ENCODE results near the gene FHL5. TPM values are rescaled to one million over a fixed set of nuclear protein-coding genes. Genes with fewer than 3 reads are reported as not detected.

FHL5 gene
- total and polyA plus RNA-seq, 2 donors (not counting 3 experiments of a cell fraction or from before 2014, with no cell fraction given): not detected

- TF ChIP-seq, protein P1, sequence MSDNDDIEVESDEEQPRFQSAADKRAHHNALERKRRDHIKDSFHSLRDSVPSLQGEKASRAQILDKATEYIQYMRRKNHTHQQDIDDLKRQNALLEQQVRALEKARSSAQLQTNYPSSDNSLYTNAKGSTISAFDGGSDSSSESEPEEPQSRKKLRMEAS (IDR thresholded peaks at IDR 0.05; ENCODE audit: insufficient read depth, insufficient read length): no peak
- TF ChIP-seq JUN (IDR thresholded peaks at IDR 0.05; ENCODE audit: borderline replicate concordance, insufficient read depth, insufficient read length, low read depth) (no peak), POLR2A (IDR thresholded peaks at IDR 0.05; ENCODE audit: low read depth, low read length) (no peak), FOS (IDR thresholded peaks at IDR 0.05; ENCODE audit: borderline replicate concordance, insufficient read depth, low read length) (no peak), CTCF (IDR thresholded peaks at IDR 0.05; ENCODE audit: extremely low read depth in 1 of 2, insufficient read depth in 1 of 2, low read depth in 1 of 2, low read length in 2 of 2) (no peak), EZH2 (IDR thresholded peaks at IDR 0.05; ENCODE audit: borderline replicate concordance, low read depth, low read length, severe bottlenecking) (no peak), GATA2 (IDR thresholded peaks at IDR 0.05; ENCODE audit: insufficient read depth, insufficient read length, low read depth, low read length) (no peak), POLR2AphosphoS5 (IDR thresholded peaks at IDR 0.05; ENCODE audit: insufficient read depth, low read depth, low read length) (no peak)
- BruUV-seq (replicated peaks): no TSS peak
- Histone ChIP-seq H3K4me1 (ENCODE audit: control insufficient read depth, extremely low read depth, insufficient read depth, low read length) (no peaks in the 10 kb centered on the region), H3K9me3 (replicated peaks; ENCODE audit: control insufficient read depth, insufficient read depth, low read length) (no peaks in the 10 kb centered on the region), H3K79me2 (ENCODE audit: control insufficient read depth, insufficient read depth, low read length) (no peaks in the 10 kb centered on the region), H3K9me1 (replicated peaks; ENCODE audit: control insufficient read depth, extremely low read depth, insufficient read depth, low read length) (no peaks in the 10 kb centered on the region), H3K9ac (replicated peaks; ENCODE audit: extremely low read depth, insufficient read depth, low read length) (no peak overlapping the region), H2AFZ (ENCODE audit: low read depth, low read length) (no peak overlapping the region), H3K27me3 (ENCODE audit: control insufficient read depth in 2 of 2, insufficient read depth in 2 of 2, low read length in 2 of 2) (no peaks in the 10 kb centered on the region), H3K27ac (ENCODE audit: insufficient read depth, low read depth, low read length) (no peak overlapping the region), H4K20me1 (replicated peaks; ENCODE audit: control insufficient read depth, extremely low read depth, insufficient read depth, low read length) (no peaks in the 10 kb centered on the region), H3K4me3 (replicated peaks in 1 of 3; ENCODE audit: insufficient read depth in 1 of 3, low read depth in 1 of 3, low read length in 3 of 3) (no peak overlapping the region), H3K4me2 (ENCODE audit: insufficient read depth, low read length) (no peak overlapping the region), H3K36me3 (ENCODE audit: control insufficient read depth in 2 of 2, extremely low read depth in 1 of 2, insufficient read depth in 2 of 2, low read length in 2 of 2) (peaks cover 11 to 20% of the 10 kb centered on the region in 2 experiments)
- dilution Hi-C loops (cut with MboI; ENCODE audit: extremely low pct_ligation_motif_present, low sequenced_read_pairs): no loop called here
- ChIA-PET POLR2A (no interaction called here), CTCF (interaction anchor here (1.3 kb wide), 1 partner anchor 12 kb away, joined by 4 read pairs; no protein-coding TSS in a partner anchor)
- intact Hi-C loops (cut with micrococcal nuclease): loop anchor here (10.0 kb wide), 1 partner anchor 923 kb away; no protein-coding TSS in a partner anchor
- DNase-seq (ENCODE audit: low read depth, low spot score) (no peak), FAIRE-seq (no peak)
Observed at GRCh38 chr6:96528193-96528592, 34.7 kb upstream of the FHL5 start.
